Glomerular visceral epithelial cell (primary cell): ENCODE data around the gene SS18L1.

Experiments
- DNase-seq: peaks from one replicate; pipeline ENCODE4 v3.0.0-alpha.2; 2016; ENCODE audit errors: extremely low spot score

The SS18L1 gene

DNA sequence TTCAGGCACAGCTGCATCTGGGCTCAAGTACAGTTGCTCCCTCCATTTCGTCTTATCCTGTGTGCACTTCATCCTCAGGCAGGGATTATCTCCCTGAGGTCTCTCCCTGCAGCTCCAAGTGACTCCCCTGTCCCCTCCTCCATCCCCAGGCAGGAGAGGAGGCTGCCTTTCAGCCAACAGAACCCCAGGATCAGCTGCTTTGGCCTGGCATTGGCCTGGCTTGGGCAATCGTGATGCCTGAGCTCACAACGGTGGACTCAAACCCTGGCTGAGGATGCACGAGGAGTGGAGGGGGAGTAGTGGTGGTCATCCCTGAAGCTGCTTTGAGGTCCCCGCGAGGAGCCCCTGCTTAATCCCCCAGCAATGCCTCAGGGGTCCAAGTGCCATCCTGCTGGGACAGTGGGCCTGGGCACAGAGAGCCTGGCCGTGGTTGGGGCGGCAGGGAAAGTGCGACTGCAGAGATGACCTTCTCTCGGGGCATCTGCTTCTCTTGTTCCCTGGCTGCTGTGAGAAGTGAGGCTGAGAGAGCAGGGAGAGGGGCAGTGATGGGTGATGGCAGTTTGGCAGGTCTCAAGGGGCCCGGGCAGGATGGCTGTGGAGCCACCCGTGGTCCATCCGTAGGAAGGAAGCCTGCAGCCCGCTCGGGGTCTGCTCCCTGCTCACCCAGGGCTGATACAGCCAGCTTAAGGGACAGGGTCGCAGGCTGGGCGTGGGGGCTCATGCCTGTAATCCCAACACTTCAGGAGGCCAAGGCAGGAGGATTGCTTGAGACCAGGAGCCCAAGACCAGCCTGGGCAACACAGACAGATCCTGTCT is 82.5 kb downstream of the SS18L1 start:
- DNase-seq = no peak

DNA sequence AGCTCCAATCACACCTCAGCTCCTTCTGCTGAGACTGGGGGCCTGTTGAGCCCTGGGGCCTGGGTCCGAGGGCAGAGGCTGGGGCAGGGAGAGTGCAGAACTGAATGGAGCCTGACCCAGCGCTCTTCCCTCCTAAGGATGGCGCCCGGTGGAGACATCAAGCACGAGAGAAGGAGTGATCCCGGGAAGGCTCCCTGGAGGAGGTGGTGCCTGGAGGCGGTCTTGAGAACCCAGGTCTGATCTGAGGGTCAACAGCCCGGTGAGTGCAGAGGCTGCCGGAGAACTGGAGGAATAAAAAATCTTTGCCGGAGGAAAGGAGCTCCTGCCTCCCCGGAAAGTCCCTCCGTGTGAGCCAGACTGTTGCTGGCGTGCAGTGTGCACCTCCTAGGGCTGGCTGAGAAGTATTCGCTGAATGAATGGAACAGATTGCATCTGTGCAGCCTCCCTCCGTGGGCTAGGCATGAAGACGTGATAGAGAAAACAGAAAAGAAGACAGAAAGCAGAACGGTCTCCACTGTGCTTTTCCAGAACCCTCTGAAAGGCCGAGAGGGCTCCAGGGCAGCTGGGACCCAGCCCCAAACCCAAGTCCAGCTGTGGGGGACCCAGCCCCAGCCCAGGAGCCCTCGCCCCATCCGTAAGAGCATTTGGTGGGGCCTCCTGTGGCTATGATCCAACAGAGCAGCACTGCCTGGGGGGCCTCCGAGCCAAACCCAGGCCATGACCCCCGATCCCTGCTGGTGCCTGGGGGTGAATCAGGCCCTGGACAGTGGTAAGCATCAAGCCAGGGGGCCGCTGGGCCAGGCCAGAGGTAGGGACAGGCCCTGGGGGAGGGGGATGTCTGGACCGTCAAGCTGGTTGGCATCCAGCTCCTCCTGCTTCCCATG is 83.4 kb downstream of the SS18L1 start:
- DNase-seq = no peak

DNA sequence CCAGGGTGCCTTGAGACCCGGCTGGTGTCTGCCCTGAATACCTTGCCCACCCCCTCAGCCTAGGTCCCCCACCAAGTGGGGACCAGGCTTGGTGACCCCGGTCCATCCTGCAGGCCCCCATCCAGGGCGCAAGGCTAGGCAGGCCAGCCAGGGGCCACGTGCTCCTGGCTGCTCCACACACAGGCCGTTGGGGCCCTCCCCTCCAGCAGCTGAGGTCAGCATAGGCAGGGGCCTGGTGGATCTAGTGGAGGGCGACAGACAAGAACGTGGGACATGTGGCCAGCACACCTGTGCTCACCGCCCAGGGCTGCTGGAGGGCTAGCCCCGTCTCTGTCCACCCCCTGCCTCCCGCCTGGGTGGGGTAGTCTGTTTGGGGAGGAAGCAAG is 84.0 kb downstream of the SS18L1 start:
- DNase-seq = no peak

DNA sequence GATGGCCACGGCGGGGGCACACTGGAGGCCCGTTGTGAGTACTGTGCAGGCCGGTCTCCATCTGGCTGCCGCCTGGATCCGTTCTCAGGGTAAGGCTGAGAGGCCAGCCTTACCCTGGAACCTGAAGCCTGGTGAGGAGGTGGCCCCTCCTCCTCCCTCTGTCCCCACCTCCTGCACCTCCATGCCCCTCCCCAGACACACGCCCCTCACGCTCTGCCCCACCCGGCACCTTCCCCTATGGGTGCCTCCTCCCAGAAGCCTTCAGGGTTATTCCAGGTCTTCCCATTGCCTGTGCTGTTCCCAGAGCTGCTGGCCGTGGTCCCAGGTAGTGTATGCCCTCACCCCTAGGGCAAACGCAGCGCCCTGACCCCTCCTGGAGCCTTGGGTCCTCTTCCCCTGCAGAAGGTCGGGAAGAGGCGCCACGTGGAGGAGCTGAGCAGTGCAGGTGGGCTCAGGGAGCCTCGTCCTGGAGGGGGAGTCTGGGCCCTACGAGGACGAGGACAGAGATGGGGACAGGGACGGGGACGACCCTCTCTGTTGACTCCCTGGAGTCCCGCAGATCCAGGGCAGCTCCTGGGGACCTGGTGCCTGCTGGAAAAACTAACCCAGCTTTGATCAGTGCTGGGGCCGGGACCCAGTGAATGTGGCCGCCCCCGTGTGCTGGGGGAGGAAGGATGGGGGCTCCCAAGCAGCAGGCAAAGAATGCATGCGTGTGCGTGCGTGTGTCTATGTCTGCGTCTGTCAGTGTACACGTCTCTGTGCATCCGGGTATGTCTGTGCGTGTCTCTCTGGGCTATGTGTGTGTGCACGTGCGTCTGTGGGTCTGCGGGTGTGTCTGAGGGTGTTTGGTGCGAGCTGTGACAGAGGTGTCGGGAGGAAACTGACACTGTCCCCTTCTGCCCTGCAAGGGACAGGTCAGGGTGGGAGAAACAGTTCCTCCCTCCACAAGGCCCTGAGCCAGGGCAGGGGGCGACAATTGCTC is 84.7 kb downstream of the SS18L1 start:
- DNase-seq = no peak

DNA sequence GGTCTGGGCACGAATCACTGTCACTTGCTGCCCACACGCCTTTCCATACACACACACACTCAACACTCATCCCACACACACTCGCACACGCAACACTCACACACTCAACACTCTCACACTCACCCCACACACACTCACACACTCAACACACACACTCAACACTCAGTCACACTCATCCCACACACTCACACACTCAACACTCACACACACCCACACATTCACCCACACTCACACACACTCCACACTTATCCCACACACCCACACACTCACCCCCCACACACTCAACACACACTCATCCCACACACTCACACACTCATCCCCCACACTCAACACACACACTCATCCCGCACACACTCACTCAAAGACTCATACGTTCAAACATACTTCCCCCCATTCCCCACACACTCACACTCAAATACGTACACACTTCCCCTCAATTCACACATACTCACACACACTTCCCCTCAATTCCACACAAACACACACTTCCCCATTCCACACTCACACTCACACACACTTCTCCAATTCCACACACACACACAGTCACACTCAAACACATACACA is 85.5 kb downstream of the SS18L1 start:
- no peak for DNase-seq

DNA sequence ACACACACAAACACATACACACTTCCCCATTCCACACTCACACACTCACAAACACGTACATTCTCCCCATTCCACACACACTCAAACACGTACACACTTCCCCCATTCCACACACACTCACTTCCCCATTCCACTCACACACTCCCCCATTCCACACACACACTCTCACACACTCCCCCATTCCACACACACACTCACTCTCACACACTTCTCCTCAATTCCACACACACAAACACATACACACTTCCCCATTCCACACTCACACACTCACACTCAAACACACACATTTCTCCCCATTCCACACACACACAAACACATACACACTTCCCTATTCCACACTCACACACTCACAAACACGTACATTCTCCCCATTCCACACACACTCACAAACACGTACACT is 86.1 kb downstream of the SS18L1 start:
- DNase-seq = no peak

DNA sequence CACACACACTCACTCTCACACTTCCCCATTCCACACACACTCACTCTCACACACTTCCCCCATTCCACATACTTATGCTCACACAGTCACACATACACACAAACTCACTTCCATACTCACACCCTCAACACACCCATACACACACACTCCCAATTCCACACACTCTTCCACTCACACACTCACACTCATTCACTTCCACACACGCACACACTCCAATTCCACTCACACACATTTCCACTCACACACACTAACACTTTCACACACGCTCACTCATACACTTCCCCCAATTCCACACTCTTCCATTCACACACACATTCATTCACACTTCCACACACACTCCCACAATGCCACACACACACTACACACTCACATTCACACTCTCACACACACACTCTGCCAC is 86.7 kb downstream of the SS18L1 start:
- DNase-seq = no peak

DNA sequence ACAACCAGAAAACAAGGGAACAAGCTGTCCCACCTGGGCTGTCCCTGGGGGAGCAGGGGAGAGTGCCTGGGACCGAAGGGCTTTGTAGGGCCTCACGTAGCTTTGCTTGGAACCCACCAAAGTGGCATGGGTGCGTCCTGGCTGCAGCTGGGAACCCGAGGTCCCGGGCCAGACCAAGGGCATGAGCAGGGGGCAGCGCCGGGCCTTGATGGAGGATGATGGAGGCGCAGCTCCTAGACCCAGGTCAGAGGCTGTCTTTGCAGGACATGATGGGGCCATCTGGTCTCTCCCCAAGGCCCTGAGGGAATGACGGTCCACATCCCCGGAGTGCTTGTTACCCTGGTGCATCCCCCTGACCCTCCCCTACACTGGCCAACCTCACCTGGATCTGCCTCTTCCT is 87.1 kb downstream of the SS18L1 start:
- DNase-seq = no peak

DNA sequence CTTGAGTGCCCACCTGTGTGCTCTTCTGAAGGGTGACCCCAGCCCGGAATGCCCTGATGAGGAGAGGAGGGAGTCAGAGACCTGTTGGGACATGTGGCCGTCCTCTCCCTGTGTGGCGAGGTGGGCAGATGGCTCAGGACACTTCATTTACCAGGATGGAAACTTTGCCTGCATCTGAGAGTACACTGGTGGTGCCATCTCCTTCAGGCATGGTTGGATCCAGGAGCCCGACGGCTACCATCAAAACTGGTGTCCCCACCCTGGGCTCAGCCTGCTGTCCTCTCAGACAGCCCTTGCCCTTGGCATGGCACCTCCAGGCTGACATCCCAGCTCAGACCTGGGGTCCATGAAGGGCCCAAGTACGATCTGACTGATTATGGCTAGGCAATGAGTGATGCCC is 87.7 kb downstream of the SS18L1 start:
- no peak for DNase-seq
